Testis (tissue), 2 donors: ENCODE measurements around the gene NLGN2.

Experiments
- CTCF ChIP-seq, 3 experiments: fragments of 450-650 bp in 2 of 3; fragments of 200-600 bp in 1 of 3; sonication (generic) in 1 of 3; IDR thresholded peaks; one replicate each; pipeline ENCODE4 v1.5.1; 2016 to 2019; ENCODE audit warnings: antibody characterized with exemption in 3 of 3, mild to moderate bottlenecking in 2 of 3, moderate library complexity in 1 of 3
- POLR2A ChIP-seq: fragments of 450-650 bp; IDR thresholded peaks from one replicate; pipeline ENCODE4 v1.6.1; 2017; ENCODE audit warnings: antibody characterized with exemption, mild to moderate bottlenecking, moderate library complexity

DNA sequence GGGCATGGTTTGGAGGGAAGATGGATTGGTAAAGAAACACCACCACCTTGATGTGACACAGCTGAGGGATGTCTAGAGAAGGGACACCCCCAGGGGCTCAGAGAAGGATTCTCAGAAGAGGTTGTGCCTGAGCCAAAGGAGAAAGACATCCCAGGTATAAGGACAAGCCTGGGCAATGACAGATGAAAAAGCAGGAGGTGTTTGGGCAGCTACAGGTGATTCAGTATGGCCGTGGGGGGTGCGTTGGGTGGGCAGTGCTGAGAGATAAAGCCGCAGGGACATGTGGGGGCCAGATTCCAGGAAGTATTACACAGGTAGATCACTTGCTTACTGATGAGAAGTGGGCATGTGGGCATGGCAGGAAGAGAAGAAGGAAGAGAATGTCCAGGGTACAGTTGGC, 45.7 kb upstream of the NLGN2 start:
- TF ChIP-seq CTCF (IDR thresholded peaks at IDR 0.05) (no peak), POLR2A (no peak)
